Ovary (tissue), 9 donors: ENCODE data around the gene KIAA0930. TPM values are rescaled to one million over a fixed set of nuclear protein-coding genes. Genes with fewer than 3 reads are reported as not detected.
A peak's percentile ranks its signal among the peaks of the same experiment; 100 is the strongest.

Experiments used
- DNase-seq, 5 donors: peaks; one replicate each; pipeline ENCODE4 v3.0.0-alpha.2; 2019 to 2020
- H3K27ac ChIP-seq, 2 donors: fragments of 200-600 bp; one replicate each; pipeline versions ENCODE4 v1.5.1 to v1.8.0; 2019 to 2022
- H3K27me3 ChIP-seq: fragments of 200-600 bp; one replicate; pipeline ENCODE4 v1.8.0; 2022
- H3K36me3 ChIP-seq: fragments of 200-600 bp; sonication (generic); one replicate; pipeline ENCODE4 v1.5.1; 2019
- H3K4me1 ChIP-seq: one replicate; pipeline ENCODE4 v1.8.1; 2013; ENCODE audit warnings: mild to moderate bottlenecking, moderate library complexity; ENCODE audit not compliant: insufficient read depth
- H3K4me3 ChIP-seq: fragments of 200-600 bp; sonication (generic); one replicate; pipeline ENCODE4 v1.5.1; 2017
- H3K9me3 ChIP-seq, 2 donors: fragments of 200-600 bp in 1 of 2; sonication (generic) in 1 of 2; one replicate each; pipeline versions ENCODE4 v1.5.1 to v1.8.1; 2013 to 2019; ENCODE audit warnings: mild to moderate bottlenecking in 1 of 2, moderate library complexity in 1 of 2
- CTCF ChIP-seq, 3 donors: fragments of 450-650 bp in 2 of 3; fragments of 200-600 bp in 1 of 3; IDR thresholded peaks; one replicate each; pipeline versions ENCODE4 v1.5.1 to v1.8.0; 2016 to 2022; ENCODE audit warnings: antibody characterized with exemption in 3 of 3, mild to moderate bottlenecking in 1 of 3
- EP300 ChIP-seq: sonication (generic); formaldehyde crosslinking; IDR thresholded peaks from one replicate; pipeline ENCODE4 v1.6.1; 2017; ENCODE audit warnings: antibody characterized with exemption
- POLR2A ChIP-seq: fragments of 450-650 bp; IDR thresholded peaks from one replicate; pipeline ENCODE4 v1.6.1; 2017; ENCODE audit warnings: antibody characterized with exemption, mild to moderate bottlenecking, moderate library complexity
- WGBS, 3 donors: extraction: QIAGEN DNeasy Blood & Tissue Kit in 1 of 3; methylation state at CpG; one replicate each; pipeline versions ENCODE4 v1.1.5 to v1.1.7; 2013 to 2017; 5-methylcytosine and 5-hydroxymethylcytosine counted together
- intact Hi-C, 4 donors: fragments of 100-400 bp; cut with DNase I; formaldehyde crosslinking; loops; one replicate each; pipeline versions ENCODE4 v1.11.0 to v1.15.1; 2022 to 2023
- polyA plus RNA-seq, 2 donors: library from polyadenylated mRNA; stranded (reverse); fragments of 200-250 nt in 1 of 2; fragments of 350-450 nt in 1 of 2; fragmentation: Illumina TruSeq in 1 of 2; extraction: RNeasy Lipid Tissue Mini Kit (QIAGEN cat#74804) in 1 of 2; gene quantifications; one replicate each; pipeline ENCODE4 v1.2.3, GENCODE V29; 2013 to 2014
- total RNA-seq, 7 donors: library from RNA; depleted of rRNA in 2 of 7; stranded (reverse); fragments of >200 nt in 2 of 7; fragmentation: NEBNext Ultra II Directional in 3 of 7; extraction: Animal tissue kit (Norgen Biotek cat#: 25700) in 3 of 7; gene quantifications; one replicate each; pipeline versions ENCODE4 v1.1.0 to v1.2.4, GENCODE V29; 2016 to 2023
- donor health status: DM: no; HTN: no; CAD: no; lungs with moderate emphysema.
- donor health status: DM: no; HTN: no; CAD: no.
- donor health status: Bipolar disorder and iron deficiency.
- donor health status: DM: yes; HTN: yes; CAD: no.
- donor health status: DM: no; HTN: no; CAD: no.
- donor health status: DM: yes; HTN: yes; CAD: no.

KIAA0930 gene
- total and polyA plus RNA-seq, 9 donors, result 14.8 to 40.0 (median 33.1) TPM

DNA sequence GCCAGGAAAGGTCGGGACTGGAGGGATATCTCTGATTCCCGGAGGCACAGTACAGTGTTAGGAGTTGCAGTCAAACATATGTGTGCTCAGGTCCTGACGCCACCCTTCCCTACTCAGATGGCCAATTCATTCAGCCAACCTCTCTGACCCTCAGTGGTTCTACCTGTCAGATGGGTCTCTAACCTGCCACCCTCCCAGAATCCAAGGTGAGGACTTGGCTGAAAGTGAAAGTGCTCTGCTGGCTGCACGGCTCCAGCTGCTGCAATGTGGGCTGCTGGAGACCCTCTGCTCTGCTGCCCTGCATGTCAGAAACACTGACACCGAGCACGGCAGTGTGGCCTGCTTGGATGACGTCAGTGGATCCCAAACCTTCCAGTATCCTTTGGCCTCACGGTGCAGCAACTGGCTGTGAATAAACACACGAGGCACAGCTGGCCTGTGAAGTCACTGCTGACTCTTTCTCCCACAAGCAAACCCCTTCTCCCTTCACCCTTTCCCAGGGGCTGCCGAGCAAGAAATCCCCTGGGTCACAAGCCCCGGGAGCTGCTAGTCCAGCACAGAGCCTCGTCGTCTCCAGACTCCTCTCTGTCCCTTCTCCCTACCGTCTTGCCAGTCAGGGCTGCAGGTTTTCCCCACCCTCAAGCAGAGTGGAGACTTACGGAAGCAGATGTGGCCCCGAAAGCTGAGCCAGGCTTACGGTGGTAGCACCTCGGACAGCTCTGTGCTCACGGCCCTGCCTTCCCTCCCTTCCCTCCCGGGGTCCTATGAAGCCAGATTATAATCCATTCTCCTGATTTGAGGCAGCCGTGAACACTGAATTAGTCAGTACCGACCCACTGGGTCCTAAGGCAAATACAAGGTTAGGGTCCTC is 24.3 kb downstream of the KIAA0930 start:
- 10 to 23% (median 11%) methylated on average over 21 to 22 of the region's 22 CpGs for WGBS, 3 donors
- Histone ChIP-seq H3K36me3 (no peaks in the 10 kb centered on the region), H3K4me1 (peaks cover 6% of the 10 kb centered on the region), H3K27ac (no peak overlapping the region), H3K4me3 (no peak overlapping the region), H3K27me3 (no peaks in the 10 kb centered on the region), H3K9me3 (no peaks in the 10 kb centered on the region)
- TF ChIP-seq EP300 (no peak), POLR2A (no peak), CTCF (IDR thresholded peaks at IDR 0.05) (no peak)
- DNase-seq, result peak in 1 of 5 donors; percentile 54
- intact Hi-C loops, result no loop called here

GRCh38 chr22:45212992-45213751 is 27.5 kb downstream of the KIAA0930 start:
- H3K9me3 ChIP-seq, result no peaks in the 10 kb centered on the region
- H3K27me3 ChIP-seq, result no peaks in the 10 kb centered on the region
- H3K4me1 ChIP-seq, result peaks cover 8% of the 10 kb centered on the region
- H3K27ac ChIP-seq, result no peak overlapping the region
- peak overlapping the region; percentile 21 for H3K4me3 ChIP-seq
- peak in 1 of 5 donors; percentile 34 for DNase-seq
- no peaks in the 10 kb centered on the region for H3K36me3 ChIP-seq
- intact Hi-C loops, result no loop called here
- WGBS, 3 donors, result 50 to 53% (median 52%) methylated on average over 22 of the region's 22 CpGs
- TF ChIP-seq POLR2A (no peak), CTCF (IDR thresholded peaks at IDR 0.05) (no peak), EP300 (no peak)

- peak; percentile 36 to 85 (median 72) for DNase-seq
- no peaks in the 10 kb centered on the region for H3K27me3 ChIP-seq
- H3K27ac ChIP-seq, result no peak overlapping the region
- no peak for TF ChIP-seq POLR2A
- TF ChIP-seq CTCF (IDR thresholded peaks at IDR 0.05), result no peak
- no peak for TF ChIP-seq EP300
- H3K4me1 ChIP-seq, result peaks cover 8% of the 10 kb centered on the region
- no peaks in the 10 kb centered on the region for H3K36me3 ChIP-seq
- H3K9me3 ChIP-seq, result no peaks in the 10 kb centered on the region
- WGBS, 3 donors, result 1 to 5% (median 3%) methylated on average over 12 to 14 of the region's 14 CpGs
- intact Hi-C loops, result no loop called here
- peak overlapping the region; percentile 21 for H3K4me3 ChIP-seq
Observed at GRCh38 chr22:45212306-45212709, 28.4 kb downstream of the KIAA0930 start.

DNA sequence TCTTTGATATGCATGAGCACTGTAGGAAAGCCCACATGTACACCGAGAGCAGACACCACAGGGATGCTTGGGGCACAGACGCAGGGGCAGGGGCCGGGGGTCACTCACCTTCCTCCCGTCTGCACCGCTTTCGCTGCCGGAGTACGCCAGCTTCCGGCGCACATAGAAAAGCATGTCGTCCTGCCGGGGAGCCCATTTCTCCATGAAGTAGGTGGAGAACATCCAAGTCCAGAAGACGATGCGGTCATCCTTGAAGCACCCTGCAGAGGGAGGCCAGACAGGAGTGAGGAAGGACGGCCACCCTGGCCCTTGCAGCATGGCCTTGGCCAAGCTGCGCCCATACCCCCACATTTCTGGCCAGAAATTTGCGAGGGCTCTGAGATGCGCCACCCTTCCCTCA is 28.8 kb downstream of the KIAA0930 start:
- Histone ChIP-seq H3K4me3 (peak overlapping the region; percentile 21), H3K27me3 (no peaks in the 10 kb centered on the region), H3K9me3 (no peaks in the 10 kb centered on the region), H3K4me1 (peaks cover 8% of the 10 kb centered on the region), H3K27ac (no peak overlapping the region), H3K36me3 (no peaks in the 10 kb centered on the region)
- TF ChIP-seq EP300, result no peak
- no peak for TF ChIP-seq POLR2A
- no peak for TF ChIP-seq CTCF (IDR thresholded peaks at IDR 0.05)
- no peak for DNase-seq
- intact Hi-C loops, result no loop called here
- WGBS, 3 donors, result 57 to 77% (median 63%) methylated on average over 17 to 18 of the region's 18 CpGs
